HG03521 (cell line): ENCODE results near the gene DMAP1.
"Not testable (repeated sequence)": the region's sequence is repeated elsewhere in the genome, so short reads cannot be mapped to it uniquely, and the experiment has no call there.

Source experiments
- ATAC-seq: cut with Tn5 transposase; IDR thresholded peaks from one replicate; pipeline ENCODE4 v1.9.1; 2021; ENCODE audit warnings: mild to moderate bottlenecking, moderate library complexity; ENCODE audit not compliant: unreplicated experiment

The DMAP1 gene, protein sequence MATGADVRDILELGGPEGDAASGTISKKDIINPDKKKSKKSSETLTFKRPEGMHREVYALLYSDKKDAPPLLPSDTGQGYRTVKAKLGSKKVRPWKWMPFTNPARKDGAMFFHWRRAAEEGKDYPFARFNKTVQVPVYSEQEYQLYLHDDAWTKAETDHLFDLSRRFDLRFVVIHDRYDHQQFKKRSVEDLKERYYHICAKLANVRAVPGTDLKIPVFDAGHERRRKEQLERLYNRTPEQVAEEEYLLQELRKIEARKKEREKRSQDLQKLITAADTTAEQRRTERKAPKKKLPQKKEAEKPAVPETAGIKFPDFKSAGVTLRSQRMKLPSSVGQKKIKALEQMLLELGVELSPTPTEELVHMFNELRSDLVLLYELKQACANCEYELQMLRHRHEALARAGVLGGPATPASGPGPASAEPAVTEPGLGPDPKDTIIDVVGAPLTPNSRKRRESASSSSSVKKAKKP

DNA sequence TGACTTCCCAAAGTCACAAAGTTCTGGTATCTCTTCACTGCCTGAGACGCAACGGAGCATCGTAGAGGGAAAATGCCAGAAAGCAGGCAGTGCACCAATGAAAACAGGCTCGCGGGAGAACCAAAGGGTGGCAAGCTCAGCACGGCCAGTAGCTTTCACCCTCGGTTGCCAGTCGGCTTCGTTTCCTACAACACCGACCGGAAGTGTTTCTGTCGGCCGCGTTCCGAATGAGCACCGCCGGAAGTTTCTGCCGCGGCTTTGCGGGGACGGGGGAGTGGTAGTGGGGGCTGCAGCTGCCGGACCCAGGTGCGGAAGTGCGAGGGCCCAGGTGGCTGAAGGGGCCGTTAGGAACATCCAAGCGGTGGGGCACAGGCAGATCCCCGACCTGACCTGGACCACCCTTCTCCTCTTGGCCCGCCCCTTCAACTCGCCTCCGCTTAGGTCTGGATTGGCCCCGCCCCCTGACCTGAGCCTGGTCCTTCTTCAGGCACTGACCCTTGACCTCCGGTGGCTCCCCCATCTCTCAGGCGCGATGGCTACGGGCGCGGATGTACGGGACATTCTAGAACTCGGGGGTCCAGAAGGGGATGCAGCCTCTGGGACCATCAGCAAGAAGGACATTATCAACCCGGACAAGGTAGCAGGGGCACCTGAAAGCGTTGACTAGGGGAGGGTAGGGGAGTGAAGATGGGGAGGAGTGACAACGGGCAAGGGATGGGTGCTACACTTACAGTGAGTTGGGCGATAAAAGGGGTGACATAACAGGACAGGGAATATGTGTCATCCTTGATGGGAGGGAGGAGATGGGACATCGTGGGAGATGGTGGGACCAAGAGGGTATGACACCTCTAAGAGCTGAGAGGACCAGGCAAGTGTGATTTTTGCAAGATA, at the start of gene DMAP1:
DMAP1 (plus strand) TSS at position 250 of the 891 bp plus-strand sequence; CDS start at position 533, 283 bp downstream.
- peak; percentile 62 for ATAC-seq

DNA sequence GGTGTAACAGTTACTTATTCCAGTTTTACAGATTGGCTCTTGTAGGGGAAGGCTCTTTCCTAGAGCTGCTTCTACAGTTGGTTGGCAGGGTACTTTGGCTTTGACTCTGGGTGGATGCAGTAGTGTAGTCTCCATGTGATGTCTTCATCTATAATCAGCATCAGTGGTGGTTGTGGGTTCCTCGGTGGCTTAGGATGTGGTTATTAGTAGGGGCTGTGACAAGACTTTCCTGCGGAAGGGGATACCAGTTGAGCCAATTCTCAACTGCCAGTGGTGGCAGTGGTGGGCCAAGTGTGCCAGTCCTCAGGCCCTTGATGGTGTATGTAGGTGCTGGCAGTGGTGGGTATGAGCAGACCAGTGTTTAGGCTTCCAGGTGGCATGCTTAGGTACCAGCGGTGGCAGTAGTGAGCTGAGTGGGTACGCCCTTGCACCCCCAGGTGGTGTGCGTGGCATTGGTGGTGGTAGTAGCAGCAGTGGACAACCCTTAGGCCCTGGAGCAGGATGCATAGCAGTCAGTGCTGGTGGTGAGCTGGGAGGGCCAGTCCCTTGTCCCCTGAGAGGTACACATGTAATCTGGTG, 44.7 kb upstream of the DMAP1 start:
- no peak for ATAC-seq

DNA sequence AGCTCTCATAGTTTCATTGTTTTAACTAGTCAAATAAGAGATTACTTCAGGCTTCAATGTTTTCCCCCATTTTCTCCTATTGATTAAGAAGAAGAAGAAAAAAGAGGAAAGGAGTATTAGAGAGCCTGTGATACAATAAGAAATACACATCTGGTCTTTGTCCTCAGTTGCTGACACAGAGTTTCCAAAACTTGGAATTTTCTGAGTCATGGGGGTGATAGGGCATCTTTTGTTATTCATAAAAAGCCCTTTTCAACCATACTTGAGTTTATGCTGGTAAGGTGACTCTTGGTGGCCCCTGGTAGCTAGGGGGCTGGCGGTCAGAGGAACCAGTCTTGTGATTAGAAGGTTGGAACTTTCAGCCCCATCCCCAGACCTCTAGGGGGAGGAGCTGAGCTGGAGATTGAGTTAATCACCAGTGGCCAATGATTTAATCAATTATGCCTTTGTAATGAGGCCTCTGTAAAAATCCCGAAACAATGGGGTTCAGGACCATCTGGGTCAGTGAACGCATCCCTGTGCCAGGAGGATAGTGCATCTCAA, 42.9 kb upstream of the DMAP1 start:
- ATAC-seq: no peak

DNA sequence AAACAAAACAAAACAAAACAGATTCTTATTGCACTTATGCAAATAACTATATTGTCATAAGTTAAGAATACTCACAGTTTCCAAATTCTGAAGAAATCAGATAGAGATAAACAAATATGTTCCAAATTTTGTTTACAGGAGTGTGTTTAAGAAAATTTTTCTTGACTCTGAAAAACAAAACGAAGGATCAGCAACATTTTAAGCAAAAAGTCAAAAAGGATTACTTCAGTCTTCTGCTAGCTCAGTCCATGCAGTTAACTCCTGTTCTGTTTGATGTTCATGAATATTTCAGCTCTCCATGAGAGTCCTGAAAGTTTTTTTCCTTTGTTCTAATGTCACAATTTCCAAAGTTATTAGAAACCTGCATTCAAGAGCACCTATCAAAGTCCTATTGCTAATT, 38.6 kb upstream of the DMAP1 start:
- ATAC-seq: no peak

DNA sequence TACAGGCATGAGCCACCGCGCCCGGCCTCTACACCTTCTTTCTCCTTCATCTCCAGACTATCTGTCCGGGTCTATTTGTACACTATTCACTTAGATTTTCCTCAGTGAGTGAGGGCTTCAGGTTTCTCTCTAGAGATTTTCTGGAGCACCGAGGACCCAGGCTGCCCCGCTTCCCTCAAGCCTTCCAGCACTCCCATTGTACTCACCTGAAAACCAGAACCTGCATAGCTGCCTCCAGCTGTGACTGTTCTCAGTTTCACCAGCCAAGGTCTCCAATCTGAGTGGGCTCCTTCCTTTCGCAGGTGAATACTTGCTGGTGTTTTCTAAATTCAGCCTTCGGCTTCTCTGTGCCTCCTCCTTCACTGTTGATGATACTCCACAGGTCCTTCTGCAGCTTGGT, 12.9 kb upstream of the DMAP1 start:
- ATAC-seq: no peak

DNA sequence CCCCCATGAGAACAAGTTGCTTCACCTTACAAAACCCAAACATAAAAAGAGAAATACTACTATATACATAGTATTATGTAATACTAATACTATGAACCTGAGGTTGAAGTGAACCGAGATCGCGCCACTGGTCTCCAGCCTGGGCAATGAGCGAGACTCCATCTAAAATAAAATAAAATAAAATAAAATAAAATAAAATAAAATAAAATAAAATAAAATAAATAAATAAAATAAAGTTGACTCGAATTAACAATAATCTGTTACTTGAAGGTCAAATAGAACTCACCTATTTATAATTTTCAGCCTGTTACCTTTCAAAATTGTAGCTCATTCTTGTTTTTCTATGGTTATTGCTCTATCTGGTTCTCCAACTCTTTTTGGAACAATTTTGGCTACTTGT, 6.7 kb upstream of the DMAP1 start:
- not testable (repeated sequence) for ATAC-seq

DNA sequence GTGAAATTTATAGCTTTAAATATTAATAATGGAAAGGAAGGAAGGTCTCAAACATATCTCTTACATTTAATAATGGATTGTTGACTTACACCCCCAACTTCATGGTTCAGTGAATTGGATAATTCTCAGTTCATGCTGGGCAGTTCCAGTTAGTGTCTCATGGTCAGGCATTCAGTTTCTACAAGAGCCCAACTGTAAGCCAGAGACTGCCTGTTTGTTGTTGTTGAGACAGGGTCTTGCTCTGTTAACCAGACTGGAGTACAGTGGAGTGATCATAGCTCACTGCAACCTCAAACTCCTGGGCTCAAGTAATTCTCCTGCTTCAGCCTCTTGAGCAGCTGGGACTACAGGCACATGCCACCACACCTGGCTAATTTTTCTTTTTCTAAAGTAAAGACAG, 5.0 kb upstream of the DMAP1 start:
- no peak for ATAC-seq

DNA sequence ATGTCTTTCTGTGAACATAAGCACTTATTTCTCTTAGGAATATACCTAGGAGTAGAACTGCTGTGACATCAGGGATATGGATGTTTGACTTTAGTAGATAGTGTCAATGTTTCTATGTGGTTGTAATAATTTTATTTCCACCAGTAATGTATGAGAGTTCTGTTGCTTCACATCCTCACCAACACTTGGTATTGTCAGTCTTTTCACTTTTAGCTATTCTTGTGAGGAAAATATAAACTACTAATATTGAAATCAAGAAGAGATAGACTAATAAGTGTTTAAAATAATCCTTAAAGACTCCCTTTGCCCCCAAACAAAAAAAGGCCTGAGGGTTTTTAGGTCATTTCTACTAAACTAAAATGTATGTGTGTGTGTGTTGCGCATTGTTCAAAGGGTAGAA, 2.7 kb upstream of the DMAP1 start:
- no peak for ATAC-seq

DNA sequence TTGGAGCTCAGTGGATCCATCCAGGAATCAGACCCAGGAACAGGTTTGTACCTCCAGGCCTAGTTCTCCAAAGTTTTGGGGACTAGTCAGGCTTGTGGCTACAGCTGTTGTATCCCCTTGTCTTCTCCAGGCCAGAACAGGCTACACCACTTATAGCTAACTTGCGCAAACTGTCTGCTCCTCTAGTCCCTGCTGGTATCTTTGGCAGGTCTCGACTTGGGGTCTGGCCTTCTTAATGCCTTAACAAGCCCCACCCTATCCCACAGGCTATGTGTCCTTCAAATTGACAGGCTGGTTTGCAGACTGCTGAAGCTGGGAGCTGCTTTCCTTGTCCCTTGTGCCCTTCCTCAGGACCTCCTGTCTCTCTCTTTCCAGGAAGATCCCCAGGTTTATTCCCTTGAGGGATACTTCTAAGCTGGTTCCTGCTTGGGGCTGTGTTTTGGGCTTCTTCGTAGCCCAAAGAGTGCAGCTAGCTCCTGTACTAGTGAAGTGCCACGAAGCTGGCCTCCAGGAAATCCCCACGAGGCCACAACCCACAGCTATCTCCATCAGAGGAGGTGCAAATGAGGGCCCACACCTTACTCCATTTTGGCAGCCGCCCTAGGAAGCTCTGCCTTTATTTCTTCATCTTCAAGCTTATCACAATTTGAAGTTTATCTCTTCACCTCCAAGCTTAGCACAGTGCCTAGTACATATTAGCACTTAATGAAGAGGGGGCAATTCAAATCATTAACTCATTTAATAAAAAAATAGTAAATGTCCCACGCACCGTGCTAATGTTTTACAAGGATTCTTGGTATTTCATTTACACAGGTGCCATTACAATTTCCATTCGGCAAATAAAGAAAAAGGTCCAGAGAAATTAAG, 683 bp upstream of the DMAP1 start:
- no peak for ATAC-seq

DNA sequence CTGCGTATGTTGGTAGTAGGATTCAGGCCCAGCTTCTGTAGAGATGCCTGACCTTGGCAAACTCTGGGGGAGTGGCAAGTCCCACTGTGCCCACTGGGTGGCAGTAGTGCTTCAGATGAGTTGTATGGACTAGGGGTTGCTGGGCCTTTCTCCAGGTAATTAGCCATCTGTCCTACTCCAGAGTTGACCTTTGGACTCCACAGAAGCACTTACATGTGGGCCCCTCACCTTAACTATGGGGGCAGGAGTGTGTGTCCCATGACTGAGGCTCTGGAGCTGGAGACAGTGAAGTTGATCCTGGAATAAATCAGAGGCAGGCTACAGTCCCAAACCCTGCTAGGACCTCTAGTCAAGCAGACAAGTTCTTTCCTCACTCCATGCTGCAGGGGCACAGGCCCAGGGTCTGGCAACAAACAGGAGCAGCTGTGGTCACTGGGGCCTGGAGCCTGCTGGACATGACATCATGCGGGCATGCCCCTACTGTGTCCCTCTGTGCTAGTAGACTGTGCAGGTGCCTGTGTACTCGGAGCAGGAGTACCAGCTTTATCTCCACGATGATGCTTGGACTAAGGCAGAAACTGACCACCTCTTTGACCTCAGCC, 4.6 kb downstream of the DMAP1 start:
- no peak for ATAC-seq

DNA sequence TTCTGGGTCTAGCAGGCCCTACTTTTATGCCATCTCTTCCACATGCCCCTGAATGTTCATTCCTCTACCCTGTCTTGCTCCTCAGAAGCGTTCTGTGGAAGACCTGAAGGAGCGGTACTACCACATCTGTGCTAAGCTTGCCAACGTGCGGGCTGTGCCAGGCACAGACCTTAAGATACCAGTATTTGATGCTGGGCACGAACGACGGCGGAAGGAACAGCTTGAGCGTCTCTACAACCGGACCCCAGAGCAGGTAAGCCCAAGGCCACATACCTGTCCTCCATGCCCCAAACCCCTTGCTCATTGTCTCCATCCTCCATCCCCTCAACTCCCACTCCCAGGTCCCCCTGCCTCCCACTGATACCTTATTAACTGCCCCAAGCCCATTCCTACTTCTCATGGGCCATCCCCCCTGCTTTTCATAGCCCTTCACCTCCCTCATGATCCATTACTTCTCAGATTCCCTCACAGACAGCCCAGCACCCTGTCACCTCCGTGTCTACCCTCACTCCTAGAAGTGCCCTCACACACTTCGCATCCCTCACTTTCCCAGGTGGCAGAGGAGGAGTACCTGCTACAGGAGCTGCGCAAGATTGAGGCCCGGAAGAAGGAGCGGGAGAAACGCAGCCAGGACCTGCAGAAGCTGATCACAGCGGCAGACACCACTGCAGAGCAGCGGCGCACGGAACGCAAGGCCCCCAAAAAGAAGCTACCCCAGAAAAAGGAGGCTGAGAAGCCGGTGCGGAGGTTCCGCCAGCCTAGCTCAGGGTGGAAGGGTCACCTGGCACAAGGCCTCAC, 5.4 kb downstream of the DMAP1 start:
- ATAC-seq: no peak

DNA sequence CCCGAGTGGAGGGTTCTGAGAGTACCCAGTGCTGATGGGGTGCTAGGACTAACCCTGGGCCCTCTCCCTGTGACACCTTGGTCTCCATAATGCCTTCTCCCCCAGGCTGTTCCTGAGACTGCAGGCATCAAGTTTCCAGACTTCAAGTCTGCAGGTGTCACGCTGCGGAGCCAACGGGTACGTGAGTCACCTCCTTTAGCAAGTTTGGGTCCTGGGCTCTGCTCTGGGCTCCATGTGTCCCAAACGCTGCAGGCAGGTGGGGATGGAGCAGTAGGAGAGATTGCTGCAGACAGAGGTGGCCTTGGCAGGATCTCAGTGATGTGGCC, 6.0 kb downstream of the DMAP1 start:
- ATAC-seq: no peak

DNA sequence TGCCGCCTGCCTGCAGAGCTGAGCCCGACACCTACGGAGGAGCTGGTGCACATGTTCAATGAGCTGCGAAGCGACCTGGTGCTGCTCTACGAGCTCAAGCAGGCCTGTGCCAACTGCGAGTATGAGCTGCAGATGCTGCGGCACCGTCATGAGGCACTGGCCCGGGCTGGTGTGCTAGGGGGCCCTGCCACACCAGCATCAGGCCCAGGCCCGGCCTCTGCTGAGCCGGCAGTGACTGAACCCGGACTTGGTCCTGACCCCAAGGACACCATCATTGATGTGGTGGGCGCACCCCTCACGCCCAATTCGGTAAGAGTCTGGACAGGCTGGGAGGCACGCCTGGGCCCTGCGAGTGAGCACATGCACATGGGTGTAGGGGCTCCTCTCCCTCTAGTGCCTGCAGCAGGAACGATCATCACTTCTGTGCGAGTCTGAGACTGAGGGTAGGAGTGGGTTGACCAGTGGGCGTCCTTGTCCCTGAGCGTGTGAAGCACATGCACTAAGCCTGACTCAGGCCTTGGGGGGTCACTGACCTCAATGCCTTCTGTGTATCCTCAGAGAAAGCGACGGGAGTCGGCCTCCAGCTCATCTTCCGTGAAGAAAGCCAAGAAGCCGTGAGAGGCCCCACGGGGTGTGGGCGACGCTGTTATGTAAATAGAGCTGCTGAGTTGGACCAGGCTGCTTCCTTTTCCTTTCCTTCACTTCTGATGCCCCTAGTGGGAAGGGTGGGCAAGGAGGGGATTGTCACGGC, 6.9 kb downstream of the DMAP1 start:
- no peak for ATAC-seq

DNA sequence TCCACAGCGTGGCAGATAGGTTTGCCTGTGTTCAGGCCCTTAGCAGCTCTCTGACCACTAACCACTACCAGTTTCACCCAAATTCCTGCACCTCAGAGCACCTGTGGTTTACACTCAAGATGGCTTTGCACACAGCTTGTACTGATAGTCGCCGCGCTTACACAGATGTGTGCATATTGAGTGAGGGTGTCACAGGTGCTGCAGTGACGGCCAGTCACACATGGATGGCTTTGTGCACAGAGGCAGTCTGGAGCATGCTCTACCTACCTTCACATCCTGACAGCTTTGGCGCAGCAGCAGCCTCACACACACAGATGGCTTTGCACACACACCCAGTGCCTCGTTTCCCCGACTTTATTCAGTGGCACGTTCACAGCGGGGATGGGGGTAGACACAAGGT, 7.5 kb downstream of the DMAP1 start:
- no peak for ATAC-seq

DNA sequence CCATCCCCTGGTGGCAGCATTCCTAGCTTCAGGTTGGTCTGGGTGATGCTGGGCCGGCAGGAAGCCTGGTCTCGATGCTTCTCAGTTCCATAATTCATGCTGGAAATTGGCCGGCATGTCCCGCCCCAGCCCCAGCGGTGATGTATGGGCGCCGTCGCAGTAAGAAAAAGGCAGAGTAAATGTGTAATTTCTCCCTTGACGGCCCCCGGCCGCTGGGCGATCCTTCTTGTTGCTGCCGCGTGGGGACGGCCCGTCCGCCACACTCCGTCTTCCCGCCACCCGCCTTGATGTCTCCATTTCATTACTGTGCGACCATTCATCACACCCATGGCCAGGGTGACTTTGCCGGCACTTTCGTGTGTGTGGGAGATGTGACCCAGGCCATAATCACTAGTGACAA, 8.5 kb downstream of the DMAP1 start:
- no peak for ATAC-seq

DNA sequence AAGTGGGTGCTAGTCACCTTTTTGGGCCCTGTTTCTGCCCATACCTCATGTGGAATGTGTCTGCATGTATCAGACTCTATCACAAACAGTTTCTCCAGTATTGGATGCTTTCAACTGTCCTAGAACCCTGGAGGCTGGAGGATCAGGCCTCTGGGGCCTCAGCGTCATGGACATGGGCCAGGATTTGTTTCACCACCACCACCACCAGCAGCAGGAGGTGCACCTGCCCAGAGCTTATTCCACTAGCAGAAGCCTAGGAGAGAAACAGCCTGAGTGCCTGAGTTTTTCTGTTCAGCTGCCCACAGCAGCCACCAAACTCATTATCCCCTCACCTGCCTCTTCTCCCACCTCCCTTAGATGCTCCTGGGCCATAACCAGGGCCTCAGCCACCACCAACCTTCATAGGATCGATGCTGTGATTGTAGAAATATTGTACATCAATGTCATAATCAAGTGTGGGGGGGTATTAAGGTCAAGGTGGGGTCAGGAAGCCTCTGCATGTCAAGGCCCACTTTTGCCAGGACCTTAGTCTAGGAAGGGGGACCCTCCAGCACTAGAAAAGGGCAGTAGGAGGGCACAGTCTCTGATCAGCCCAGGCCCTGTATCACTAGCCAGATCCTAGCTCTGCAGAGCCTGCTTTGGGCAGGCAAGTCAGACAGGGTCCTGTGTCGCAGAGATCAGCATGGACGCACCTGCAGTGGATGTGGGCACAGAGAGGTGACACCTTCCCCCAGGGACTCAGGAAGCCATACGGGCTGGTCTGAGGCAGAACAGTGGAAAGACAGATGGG, 9.3 kb downstream of the DMAP1 start:
- ATAC-seq: no peak

DNA sequence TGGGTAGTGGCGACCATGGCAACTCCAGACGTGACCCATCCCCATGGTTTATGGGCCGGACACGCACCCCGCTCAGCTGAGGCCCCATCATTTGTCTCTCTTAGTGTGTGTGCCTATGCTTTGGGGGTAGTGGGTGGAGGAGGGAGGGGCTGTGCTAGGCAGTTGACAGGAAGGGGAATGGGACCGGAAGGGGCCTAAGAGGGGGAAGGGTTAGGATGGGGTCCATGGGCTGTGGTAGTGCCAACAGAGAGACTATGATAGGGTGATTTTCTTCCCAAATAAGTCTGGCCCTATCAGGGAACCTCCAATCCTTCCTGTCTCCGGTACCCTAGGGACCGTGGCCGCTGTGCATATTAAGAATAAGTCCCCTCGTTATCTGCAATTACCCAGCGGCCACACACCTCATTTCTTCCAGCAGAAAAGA, 9.9 kb downstream of the DMAP1 start:
- ATAC-seq: no peak

DNA sequence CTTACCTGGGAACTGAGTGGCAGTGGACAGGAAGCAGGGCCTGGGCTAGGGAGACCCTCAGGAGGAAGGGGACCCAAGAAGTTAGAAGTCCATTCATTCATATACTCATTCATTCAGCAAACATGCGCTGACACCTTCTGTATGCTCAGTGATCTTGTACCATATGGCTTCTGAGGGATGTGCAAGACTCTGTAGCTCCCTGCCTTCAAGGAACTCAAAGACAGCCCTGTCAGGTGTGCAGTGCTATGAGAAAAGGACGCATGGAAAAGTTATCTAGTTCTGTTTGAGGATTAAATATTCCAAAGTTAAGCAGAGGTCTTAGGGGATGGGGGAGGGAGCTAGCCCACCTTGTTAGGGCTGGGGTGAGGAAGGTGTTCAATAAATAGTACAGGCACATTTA, 12.5 kb downstream of the DMAP1 start:
- ATAC-seq: no peak
